ENCODE measurements around the gene PIGR.

DNA sequence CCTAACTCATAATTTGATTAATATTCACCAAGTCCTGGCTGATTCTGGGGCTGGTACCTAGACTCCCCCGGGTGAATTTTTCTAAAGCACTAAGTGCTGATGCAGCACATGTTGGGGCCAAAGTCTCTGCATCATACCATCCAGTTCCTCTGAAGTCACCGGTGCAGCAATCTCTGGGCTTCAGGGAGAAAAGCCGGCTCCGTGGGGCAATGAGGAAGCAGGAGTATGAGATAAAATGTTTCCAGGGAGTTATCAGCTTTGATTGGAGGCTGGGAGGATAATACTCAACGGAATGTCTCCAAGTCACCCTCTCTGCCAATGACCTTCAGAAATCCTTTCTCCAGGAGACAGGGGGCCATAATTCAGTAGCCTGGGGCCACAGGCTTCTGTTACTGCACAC is 22.8 kb upstream of the PIGR start:
- TF ChIP-seq GATA2 (IDR thresholded peaks at IDR 0.05; ENCODE audit: low read depth, low read length) (no peak), GATA3 (IDR thresholded peaks at IDR 0.05; ENCODE audit: low read depth, low read length) (no peak)
